ENCODE results near the gene PRSS3.
"Not testable (repeated sequence)": the region's sequence is repeated elsewhere in the genome, so short reads cannot be mapped to it uniquely, and the experiment has no call there.

Gene PRSS3

DNA sequence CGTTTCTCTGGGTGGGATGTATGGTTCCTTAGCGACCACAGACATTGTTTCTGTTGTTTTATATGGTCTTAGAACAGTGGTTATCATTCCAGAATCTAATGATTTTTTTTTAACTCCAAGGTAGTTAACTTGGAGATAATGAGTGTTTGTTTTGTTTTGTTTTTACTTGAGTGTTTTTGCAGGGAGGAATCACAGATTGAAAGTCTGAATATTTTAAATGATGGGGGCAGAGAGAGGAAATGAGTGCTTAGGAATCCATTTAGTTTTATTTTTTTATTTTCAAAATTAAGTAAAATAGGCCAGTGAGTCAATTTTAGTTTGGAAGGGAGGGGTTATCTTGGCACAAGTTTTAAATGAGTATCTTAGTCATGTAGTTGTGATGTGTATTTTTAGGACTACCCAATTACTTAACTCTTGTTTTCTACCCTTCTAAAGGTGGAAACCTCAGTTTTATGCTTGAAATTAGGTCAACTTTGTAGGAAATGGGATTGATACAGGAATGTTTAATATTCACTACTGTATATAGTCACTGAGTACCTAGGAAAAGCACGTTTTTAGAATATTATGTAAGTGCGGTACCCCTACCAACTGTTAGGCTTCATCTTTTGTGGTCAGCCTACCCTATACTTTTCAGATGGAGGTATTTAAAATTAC is 23.6 kb downstream of the PRSS3 start:
- no peak for DNase-seq

DNA sequence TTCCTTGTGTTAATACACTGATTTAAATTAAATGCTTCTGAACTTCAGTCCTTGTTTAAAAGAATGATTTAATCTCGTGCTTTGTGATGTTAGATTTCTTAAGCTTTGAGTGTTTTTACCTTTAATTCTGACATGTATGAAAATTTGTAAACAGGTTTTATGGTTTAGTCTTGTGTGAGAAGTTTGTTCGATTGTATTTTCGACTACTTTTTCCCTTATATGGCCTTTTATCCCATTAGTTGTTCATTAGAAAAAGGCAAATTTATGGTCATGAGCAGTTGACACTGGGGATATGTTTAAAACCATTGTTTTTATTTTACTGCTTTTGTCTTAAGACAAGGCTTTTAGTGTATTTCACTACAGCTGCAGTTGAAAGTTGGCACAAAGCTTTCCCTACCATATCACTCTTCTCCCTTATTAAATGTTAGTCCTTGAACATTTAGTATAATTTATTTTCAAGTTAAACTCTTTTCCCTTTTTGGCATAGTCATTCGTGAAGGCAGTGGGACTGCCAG is 24.9 kb downstream of the PRSS3 start:
- DNase-seq = no peak

DNA sequence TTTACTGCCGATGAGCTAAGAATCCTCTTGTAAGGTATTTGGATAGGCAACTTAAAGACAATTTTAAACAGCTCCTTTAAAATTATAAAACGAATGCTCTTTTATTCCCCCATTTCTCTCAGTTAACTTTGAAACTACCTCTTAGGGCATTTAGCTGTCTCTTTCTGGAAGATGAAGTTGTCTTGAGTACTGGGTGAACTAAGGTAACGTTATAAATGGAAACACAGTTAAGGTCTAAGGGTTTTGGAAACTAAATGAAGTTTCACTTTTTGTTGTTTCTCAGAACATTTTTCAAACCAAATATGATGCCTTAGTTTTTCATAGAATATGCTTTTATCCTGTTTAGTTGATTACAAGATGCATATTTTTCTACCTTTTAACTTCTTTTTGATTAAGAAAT is 28.4 kb downstream of the PRSS3 start:
- DNase-seq = no peak

DNA sequence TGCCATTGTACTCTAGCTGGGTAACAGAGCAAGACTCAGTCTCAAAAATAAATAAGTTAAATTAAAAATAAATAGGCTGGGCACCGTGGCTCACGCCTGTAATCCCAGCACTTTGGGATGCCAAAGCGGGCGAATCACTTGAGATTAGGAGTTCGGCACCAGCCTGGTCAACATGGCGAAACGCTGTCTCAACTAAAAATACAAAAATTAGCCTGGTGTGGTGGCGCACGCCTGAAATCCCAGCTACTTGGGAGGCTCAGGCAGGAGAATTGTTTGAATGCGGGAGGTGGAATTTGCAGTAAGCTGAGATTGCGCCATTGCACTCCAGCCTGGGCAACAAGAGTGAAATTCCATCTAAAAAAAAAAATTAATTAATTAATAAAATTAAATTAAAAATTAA is 31.9 kb downstream of the PRSS3 start:
- not testable (repeated sequence) for DNase-seq

DNA sequence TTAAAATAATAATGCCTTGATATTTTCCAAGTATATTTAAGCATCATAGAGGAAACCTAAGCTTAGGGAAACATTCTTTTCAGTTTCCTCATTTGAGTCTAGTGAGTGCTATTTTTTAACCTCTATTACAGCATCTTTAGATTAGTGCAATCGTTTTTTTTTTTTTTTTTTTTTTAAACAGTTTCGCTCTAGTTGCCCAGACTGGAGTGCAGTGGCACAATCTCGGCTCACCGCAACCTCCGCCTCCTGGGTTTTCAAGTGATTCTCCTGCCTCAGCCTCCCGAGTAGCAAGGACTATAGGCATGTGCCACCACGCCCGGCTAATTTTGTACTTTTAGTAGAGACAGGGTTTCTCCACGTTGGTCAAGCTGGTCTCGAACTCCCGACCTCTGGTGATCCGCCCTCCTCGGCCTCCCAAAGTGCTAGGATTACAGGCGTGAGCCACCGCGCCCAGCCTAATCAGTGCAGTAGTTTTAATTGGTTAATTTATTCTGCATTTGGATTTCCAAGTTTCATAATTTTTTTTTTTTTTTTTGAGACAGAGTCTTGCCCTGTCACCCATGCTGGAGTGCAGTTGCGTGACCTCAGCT is 34.4 kb downstream of the PRSS3 start:
- DNase-seq = not testable (repeated sequence)

DNA sequence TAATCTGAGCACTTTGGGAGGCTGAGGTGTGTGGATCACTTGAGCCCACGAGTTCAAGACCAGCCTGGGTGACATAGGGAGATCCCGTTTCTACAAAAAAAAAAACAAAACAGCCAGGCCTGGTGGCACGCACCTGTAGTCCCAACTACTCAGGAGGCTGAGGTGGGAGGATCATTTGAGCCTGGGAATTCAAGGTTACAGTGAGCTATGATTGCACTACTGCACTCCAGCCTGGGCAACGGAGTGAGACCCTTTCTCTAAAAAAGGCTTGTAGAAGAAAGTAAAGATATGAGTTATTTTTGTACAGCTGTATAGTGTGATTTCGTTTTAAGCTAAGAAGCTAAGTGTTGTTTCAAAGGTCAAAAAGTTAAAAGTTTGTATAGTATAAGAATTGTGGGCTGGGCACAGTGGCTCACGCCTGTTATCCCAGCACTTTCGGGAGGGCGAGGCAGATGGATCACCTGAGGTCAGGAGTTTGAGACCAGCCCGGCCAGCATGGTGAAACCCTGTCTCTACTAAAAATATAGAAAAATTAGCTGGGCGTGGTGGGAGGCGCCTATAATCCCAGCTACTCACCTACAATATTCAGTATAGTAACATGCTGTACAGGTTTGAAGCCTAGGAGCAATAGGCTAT is 40.4 kb downstream of the PRSS3 start:
- DNase-seq = no peak

DNA sequence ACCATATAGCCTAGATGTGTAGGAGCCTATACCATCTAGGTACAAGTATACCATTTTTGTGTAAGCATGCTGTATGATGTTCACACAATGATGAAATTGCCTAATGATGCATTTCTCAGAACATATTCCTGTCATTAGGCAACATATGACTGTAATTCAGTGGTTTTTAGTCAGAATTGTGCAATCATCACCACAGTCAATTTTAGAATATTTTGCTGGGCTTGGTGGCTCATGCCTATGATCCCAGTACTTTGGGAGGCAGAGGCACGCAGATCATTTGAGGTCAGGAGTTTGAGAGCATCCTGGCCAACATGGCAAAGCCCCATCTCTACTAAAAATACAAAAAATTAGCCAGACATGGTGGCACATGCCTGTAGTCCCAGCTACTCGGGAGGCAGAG is 40.9 kb downstream of the PRSS3 start:
- DNase-seq = not testable (repeated sequence)

DNA sequence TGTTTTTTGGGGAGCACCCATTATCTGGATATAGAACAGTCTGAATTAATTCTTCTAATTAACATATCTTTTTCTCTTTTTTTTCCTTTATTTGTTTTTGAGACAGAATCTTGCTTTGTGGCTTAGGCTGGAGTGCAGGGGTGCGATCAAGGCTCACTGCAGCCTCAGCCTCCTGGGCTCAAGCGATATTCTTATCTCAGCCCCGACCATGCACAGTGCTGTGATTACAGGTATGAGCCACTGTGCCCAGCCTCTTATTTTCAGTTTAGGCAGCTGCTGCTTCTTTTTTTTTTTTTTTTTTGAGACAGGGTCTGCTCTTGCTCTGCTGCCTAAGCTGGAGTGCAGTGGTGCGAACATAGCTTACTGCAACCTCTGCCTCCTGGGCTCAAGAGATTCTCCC is 41.8 kb downstream of the PRSS3 start:
- no peak for DNase-seq

DNA sequence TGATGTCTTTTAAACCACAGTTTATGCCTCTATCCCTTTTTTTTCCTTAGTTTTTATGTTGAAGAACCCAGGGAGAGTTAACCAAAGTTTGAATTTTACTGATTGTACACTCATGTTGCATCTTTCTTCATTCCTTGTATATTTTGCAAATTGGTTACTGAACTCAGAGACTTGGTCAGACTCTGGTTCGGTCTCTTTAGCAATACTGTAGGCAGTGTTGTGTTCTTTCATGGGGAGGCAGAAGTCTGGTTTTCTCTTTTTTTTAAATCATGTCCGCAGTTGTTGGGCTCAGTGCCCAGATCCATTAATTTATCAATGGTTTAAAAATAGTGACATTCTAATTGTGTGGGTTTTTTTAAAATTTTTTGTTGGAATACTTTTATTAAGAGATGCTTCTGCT is 45.0 kb downstream of the PRSS3 start:
- DNase-seq = no peak

DNA sequence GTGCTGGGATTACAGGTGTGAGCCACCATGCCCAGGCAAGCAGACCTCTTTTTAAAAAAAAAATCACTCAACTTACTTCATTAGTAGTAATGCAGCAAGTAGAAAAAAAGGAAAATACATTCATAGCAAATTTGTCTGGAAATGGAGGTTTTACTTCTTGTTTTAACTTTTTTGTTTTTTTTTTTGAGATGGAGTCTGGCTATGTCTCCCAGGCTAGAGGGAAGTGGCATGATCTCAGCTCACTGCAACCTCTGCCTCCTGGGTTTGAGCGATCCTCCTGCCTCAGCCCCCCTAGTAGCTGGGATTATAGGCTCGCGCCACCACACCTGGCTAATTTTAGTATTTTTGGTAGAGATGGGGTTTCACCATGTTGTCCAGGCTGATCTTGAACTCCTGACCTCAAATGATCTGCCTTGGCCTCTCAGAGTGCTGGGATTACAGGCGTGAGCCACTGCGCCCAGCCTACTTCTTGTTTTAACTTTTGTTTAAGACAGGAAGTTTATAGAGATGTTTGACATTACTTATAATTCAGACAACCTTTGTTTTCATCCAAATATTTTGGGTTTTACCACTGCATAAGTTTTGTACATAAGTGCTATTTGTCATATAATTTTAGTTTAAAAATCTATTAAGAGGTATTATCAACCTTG is 48.1 kb downstream of the PRSS3 start:
- DNase-seq = no peak

DNA sequence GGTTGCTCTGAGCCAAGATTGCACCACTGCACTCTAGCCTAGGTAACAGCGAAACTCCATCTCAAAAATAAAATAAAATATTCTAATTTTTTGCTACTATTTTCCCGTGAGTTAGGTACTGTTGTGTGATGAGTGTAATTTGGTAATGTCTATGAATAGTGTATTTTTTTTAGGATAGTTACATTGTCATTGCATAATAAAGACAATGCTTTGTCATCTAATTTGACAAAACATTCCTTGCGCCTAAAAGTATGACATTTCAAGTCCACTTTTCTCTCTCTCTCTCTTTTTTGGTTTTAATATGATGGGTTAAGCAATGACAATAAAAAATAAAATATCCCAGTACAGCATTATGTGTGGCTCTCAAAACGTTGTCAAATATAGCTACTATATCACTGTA is 50.9 kb downstream of the PRSS3 start:
- DNase-seq = no peak

DNA sequence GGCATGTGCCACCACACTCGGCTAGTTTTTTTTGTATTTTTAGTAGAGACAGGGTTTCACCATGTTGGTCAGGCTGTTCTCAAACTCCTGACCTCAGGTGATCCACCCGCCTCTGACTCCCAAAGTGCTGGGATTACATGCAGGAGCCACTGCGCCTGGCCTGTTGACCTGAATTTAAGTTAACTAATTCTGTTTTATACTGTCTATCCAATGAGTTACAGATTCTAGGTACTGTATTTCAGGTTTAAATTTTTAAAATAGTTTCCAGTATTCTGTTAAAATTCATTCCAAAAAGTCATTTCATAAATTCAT is 52.5 kb downstream of the PRSS3 start:
- DNase-seq = not testable (repeated sequence)
